Epithelial cell of proximal tubule (primary cell): ENCODE data around the gene ADGRA1. TPM values are rescaled to one million over a fixed set of nuclear protein-coding genes. Genes with fewer than 3 reads are reported as not detected.
"Not testable (repeated sequence)": the region's sequence is repeated elsewhere in the genome, so short reads cannot be mapped to it uniquely, and the experiment has no call there.

ENCODE experiments used
- DNase-seq: peaks from one replicate; pipeline ENCODE4 v3.0.0-alpha.2; 2011; ENCODE audit warnings: low read depth
- H3K4me3 ChIP-seq: 2 replicates; pipeline ENCODE4 v1.5.1; 2011; ENCODE audit warnings: low read depth, mild to moderate bottlenecking, low read length
- total RNA-seq: library from RNA; depleted of rRNA; stranded (reverse); fragments of >200 nt; gene quantifications from 2 replicates; pipeline ENCODE4 v1.2.3, GENCODE V29; 2015
- TF ChIP-seq, protein P1 (sequence below): conservative IDR thresholded peaks from 2 replicates; pipeline ENCODE4 v1.5.1; 2012; ENCODE audit warnings: low read depth, mild to moderate bottlenecking, low read length

The ADGRA1 gene
- total RNA-seq, 1 donor from 2014 or later, result not detected

DNA sequence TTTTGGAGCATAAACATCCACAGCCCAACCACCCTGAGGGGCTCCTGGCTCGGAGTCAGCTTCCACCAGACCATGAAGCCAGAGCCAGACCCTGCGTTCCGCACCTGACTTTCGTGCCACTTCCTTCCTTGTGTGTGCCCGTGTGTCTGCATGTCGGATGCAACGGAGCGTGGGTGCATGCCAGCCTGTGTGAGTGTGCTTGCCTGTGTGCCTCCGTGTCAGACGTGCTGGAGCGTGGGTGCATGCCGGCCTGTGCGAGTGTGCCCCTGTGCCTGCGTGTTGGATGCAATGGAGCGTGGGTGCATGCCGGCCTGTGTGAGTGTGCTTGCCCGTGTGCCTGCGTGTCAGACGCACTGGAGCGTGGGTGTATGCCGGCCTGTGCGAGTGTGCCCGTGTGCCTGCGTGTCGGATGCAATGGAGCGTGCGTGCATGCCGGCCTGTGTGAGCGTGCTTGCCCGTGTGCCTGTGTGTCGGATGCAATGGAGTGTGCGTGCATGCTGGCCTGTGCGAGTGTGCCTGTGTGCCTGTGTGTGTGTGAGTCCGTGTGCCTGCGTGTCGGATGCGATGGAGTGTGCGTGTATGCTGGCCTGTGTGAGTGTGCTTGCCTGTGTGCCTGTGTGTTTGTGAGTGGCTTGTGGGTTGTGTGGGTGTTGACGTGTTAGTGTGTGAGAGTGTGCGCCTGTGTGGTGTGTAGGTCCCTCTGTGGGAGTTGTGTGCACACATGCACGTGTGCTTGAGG is 44.2 kb downstream of the ADGRA1 start:
- no peak for DNase-seq
- TF ChIP-seq, protein P1, sequence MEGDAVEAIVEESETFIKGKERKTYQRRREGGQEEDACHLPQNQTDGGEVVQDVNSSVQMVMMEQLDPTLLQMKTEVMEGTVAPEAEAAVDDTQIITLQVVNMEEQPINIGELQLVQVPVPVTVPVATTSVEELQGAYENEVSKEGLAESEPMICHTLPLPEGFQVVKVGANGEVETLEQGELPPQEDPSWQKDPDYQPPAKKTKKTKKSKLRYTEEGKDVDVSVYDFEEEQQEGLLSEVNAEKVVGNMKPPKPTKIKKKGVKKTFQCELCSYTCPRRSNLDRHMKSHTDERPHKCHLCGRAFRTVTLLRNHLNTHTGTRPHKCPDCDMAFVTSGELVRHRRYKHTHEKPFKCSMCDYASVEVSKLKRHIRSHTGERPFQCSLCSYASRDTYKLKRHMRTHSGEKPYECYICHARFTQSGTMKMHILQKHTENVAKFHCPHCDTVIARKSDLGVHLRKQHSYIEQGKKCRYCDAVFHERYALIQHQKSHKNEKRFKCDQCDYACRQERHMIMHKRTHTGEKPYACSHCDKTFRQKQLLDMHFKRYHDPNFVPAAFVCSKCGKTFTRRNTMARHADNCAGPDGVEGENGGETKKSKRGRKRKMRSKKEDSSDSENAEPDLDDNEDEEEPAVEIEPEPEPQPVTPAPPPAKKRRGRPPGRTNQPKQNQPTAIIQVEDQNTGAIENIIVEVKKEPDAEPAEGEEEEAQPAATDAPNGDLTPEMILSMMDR, result no peak
- no peak overlapping the region for H3K4me3 ChIP-seq

DNA sequence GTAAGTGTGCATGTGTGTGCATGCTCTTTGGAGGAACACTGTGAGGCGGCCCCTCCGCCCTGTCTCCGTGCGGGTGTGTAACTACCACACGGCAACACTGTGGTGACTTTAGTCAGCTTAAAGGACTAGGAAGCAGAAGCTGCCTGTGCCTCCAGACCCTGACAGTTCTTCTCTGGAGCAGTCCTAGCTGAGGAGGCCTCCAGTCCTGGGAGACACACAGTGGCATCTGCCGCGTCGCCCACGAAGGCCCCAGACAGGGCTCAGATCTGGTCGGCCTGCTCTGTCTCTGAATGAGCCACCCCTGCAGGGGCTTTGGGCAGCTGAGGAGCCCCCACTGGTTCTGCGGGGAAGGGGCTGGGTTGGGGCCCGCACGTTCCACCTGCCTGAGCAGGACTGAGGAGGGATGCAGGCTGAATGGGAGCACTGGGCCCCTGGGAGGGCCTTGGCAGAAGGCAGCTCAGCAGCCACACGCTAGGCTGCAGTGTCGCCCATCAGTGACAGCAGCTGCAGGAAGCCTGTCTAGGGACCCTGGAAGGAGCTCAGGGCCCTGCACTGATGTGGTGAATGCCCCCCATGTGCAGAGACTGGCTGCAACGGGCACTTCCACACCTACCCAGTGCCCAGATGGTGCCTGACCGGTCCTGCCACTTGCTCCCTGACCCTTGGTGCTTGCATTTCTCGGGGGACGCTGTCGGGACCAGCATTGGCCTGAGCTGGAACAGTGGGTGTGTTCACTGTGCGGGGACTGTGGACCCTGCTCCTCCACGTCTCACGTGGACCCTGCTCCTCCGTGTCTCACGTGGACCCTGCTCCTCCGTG is 45.0 kb downstream of the ADGRA1 start:
- H3K4me3 ChIP-seq, result no peak overlapping the region
- no peak for DNase-seq
- TF ChIP-seq, protein P1, result no peak

DNA sequence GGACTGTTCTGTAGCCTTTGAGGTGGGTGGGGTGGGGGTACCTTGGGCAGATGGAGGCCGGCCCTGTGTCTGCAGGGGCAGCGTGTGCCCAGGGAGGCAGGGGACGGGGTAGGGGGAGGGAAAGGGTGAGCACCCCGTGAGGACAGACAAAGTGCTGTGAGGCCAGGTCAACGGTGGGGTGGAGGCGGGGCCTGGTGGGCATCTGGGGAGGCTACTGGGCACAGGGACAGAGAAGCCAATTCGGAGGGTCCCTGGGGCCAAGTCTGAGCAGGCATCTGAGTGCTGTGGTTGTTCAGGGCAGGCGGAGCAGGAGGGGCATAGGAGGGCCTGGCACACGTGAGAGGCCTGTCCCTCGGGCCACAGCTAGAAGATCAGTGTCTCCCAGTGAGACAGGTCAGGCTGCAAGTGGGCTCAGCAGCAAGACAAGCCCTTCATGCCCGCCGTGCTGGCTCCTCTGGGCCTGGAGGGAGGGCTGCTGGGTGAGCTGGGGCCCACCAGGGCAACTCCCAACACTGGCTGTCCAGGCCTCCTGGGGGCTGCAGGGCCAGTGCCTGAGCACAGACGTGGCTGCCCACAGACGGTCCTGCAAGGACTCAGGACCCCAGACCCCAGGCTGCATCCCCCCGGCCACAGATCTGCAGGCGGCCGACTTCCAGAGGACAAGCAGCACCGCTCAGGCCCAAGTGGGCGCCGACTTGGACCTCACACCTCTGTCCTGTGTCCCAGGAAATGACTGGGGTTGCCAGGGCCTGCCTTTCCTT is 45.9 kb downstream of the ADGRA1 start:
- TF ChIP-seq, protein P1, result no peak
- no peak for DNase-seq
- H3K4me3 ChIP-seq, result no peak overlapping the region

DNA sequence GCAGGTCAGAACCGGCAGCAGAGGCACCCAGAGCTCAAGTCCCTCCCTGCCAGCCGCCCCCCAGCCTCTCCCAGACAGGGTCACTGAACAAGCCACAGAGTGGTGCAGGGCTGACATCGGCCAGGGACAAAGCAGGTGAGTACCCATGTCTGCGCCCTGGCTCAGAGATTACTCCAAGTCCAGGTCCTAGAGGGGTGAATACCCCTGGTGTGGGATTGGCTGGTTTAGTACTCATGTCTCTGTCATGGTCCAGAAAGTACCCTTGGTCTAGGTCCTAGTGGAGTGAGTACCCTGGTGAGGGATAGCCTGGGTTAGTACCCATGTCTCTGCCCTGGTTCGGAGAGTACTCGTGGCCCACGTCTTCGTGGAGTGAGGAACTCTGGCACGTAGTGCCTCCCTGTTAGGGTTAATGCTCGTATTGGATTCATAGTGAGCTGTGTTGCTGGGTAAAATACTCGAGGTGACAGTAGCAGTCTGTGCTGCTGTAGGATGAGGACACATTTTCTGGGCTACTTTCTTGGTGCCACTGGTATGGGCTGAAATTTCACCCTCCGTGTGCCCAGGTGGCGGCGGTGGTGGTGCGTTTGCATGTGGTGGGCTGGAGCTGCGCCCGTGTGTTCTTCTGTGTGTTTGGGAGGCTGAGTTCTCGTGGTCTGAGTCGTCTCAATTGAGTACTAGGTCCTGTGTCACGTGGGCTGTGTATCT is 46.8 kb downstream of the ADGRA1 start:
- no peak for DNase-seq
- TF ChIP-seq, protein P1, result no peak
- H3K4me3 ChIP-seq, result no peak overlapping the region

DNA sequence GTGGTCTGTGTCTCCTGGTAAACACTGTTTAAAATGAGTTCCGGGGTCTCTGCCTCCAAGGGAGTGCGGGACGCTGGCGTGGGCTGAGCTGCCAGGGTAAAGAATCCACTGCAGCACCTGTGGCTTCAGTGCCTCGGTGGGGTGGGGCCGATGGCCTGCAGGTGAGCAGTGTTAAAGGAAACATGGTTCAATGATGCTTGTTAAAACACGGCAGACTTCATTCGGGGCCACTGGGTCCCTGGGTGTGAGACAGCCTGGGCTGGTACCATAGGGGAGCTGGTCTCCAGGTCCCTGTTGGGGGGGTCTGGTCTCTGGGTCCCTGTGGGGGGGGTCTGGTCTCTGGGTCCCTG is 47.4 kb downstream of the ADGRA1 start:
- TF ChIP-seq, protein P1, result no peak
- H3K4me3 ChIP-seq, result no peak overlapping the region
- no peak for DNase-seq

DNA sequence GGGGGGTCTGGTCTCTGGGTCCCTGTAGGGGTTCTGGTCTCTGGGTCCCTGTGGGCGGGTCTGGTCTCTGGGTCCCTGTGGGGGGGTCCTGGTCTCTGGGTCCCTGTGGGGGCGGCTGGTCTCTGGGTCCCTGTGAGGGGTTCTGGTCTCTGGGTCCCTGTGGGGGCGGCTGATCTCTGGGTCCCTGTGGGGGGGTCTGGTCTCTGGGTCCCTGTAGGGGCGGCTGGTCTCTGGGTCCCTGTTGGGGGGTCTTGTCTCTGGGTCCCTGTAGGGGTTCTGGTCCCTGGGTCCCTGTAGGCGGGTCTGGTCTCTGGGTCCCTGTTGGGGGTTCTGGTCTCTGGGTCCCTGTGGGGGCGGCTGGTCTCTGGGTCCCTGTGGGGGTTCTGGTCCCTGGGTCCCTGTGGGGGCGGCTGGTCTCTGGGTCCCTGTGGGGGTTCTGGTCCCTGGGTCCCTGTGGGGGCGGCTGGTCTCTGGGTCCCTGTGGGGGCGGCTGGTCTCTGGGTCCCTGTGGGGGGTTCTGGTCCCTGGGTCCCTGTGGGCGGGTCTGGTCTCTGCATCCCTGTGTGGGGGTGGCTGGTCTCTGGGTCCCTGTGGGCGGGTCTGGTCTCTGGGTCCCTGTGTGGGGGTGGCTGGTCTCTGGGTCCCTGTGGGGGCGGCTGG is 49.9 kb downstream of the ADGRA1 start:
- not testable (repeated sequence) for DNase-seq, H3K4me3 ChIP-seq
